Upper lobe of left lung (tissue), 6 donors: ENCODE data around the gene UQCR10. TPM values are rescaled to one million over a fixed set of nuclear protein-coding genes. Genes with fewer than 3 reads are reported as not detected.

ENCODE experiments used
- ATAC-seq, 2 donors: fragments of 200-7000 bp; cut with Tn5 transposase; one replicate each; pipeline ENCODE4 v1.9.1; 2022; ENCODE audit warnings: mild to moderate bottlenecking in 2 of 2, moderate library complexity in 2 of 2; ENCODE audit not compliant: low FRiP score in 2 of 2
- DNase-seq, 2 donors: peaks; one replicate each; pipeline ENCODE4 v3.0.0-alpha.2; 2019 to 2020
- H3K27ac ChIP-seq, 4 donors: fragments of 200-600 bp; sonication (generic); one replicate each; pipeline ENCODE4 v1.5.1; 2016 to 2019
- H3K27me3 ChIP-seq, 4 donors: fragments of 200-600 bp; sonication (generic); one replicate each; pipeline ENCODE4 v1.5.1; 2017 to 2019
- H3K36me3 ChIP-seq, 4 donors: fragments of 200-600 bp; sonication (generic); one replicate each; pipeline ENCODE4 v1.5.1; 2016 to 2019
- H3K4me1 ChIP-seq, 4 donors: fragments of 200-600 bp; sonication (generic); one replicate each; pipeline ENCODE4 v1.5.1; 2018 to 2019
- H3K4me3 ChIP-seq, 4 donors: fragments of 200-600 bp; sonication (generic); one replicate each; pipeline ENCODE4 v1.5.1; 2017 to 2019; ENCODE audit warnings: mild to moderate bottlenecking in 2 of 4, moderate library complexity in 1 of 4
- H3K9me3 ChIP-seq, 4 donors: fragments of 200-600 bp; sonication (generic); one replicate each; pipeline ENCODE4 v1.5.1; 2018 to 2019
- CTCF ChIP-seq, 6 experiments: fragments of 450-650 bp in 4 of 6; fragments of 200-600 bp in 2 of 6; sonication (generic) in 2 of 6; IDR thresholded peaks; one replicate each; pipeline ENCODE4 v1.5.1; 2016 to 2019; ENCODE audit warnings: antibody characterized with exemption in 6 of 6
- EP300 ChIP-seq, 4 donors: sonication (generic); formaldehyde crosslinking; IDR thresholded peaks; one replicate each; pipeline ENCODE4 v1.5.1; 2017; ENCODE audit warnings: antibody characterized with exemption in 4 of 4, control low read depth in 2 of 4
- POLR2A ChIP-seq, 4 donors: fragments of 450-650 bp; IDR thresholded peaks; one replicate each; pipeline ENCODE4 v1.5.1; 2016 to 2017; ENCODE audit warnings: antibody characterized with exemption in 4 of 4, mild to moderate bottlenecking in 2 of 4
- POLR2AphosphoS5 ChIP-seq, 2 donors: sonication (generic); formaldehyde crosslinking; IDR thresholded peaks; one replicate each; pipeline ENCODE4 v1.5.1; 2017; ENCODE audit warnings: antibody characterized with exemption in 2 of 2
- WGBS, 2 donors: methylation state at CpG; one replicate each; pipeline ENCODE4 v1.1.5; 2017 to 2018; 5-methylcytosine and 5-hydroxymethylcytosine counted together
- total RNA-seq, 6 donors: library from RNA; depleted of rRNA in 4 of 6; stranded (reverse); fragments of >200 nt in 4 of 6; gene quantifications; one replicate each; pipeline versions ENCODE4 v1.1.0 to v1.2.1, GENCODE V29; 2016 to 2021
- donor health status: DM: no; HTN: no; CAD: no; lungs with moderate emphysema.
- donor health status: DM: no; HTN: yes; CAD: no; lungs with severe emphysema.

Gene UQCR10
- total RNA-seq, 6 donors from 2014 or later, result 50.5 to 107 (median 78.2) TPM

GRCh38 chr22:29811377-29811776 lies 44.2 kb downstream of the UQCR10 start:
- Histone ChIP-seq H3K4me1 (peaks cover 6 to 27% (median 14%) of the 10 kb centered on the region in 4 donors), H3K36me3 (peaks cover 28 to 92% (median 66%) of the 10 kb centered on the region in 4 donors), H3K27me3 (no peaks in the 10 kb centered on the region), H3K9me3 (no peaks in the 10 kb centered on the region), H3K27ac (peak overlapping the region in 2 of 4 donors; percentile 40 to 43), H3K4me3 (no peak overlapping the region)
- ATAC-seq (peak in 1 of 2 donors; percentile 75), DNase-seq (peak in 1 of 2 donors; percentile 80)
- TF ChIP-seq POLR2A (IDR thresholded peaks at IDR 0.05), result no peak
- peak in 1 of 2 donors; percentile 43 for TF ChIP-seq POLR2AphosphoS5 (IDR thresholded peaks at IDR 0.05)
- peak in 1 of 4 donors; percentile 45 for TF ChIP-seq EP300 (IDR thresholded peaks at IDR 0.05)
- WGBS, 2 donors, result 56 to 61% methylated on average over 2 of the region's 2 CpGs

- Histone ChIP-seq H3K27me3 (no peaks in the 10 kb centered on the region), H3K9me3 (no peaks in the 10 kb centered on the region), H3K4me1 (peaks cover 10 to 35% (median 18%) of the 10 kb centered on the region in 4 donors), H3K27ac (no peak overlapping the region), H3K4me3 (no peak overlapping the region), H3K36me3 (peaks cover 21 to 89% (median 51%) of the 10 kb centered on the region in 4 donors)
- DNase-seq (no peak), ATAC-seq (no peak)
- WGBS, 2 donors, result 84 to 90% methylated on average over 8 of the region's 8 CpGs
- TF ChIP-seq CTCF (IDR thresholded peaks at IDR 0.05) (no peak), POLR2AphosphoS5 (IDR thresholded peaks at IDR 0.05) (no peak), POLR2A (IDR thresholded peaks at IDR 0.05) (no peak), EP300 (IDR thresholded peaks at IDR 0.05) (no peak)
Measured at GRCh38 chr22:29813126-29813525, 46.0 kb downstream of the UQCR10 start.

- peaks cover 18 to 89% (median 48%) of the 10 kb centered on the region in 4 donors for H3K36me3 ChIP-seq
- no peak for ATAC-seq
- 78 to 87% methylated on average over 3 of the region's 3 CpGs for WGBS, 2 donors
Measured at GRCh38 chr22:29813563-29813962, 46.4 kb downstream of the UQCR10 start.

GRCh38 chr22:29814003-29814402 lies 46.8 kb downstream of the UQCR10 start:
- peaks cover 18 to 90% (median 52%) of the 10 kb centered on the region in 4 donors for H3K36me3 ChIP-seq
- H3K27me3 ChIP-seq, result no peaks in the 10 kb centered on the region
- no peak for TF ChIP-seq POLR2A (IDR thresholded peaks at IDR 0.05)
- no peak for TF ChIP-seq CTCF (IDR thresholded peaks at IDR 0.05)
- TF ChIP-seq EP300 (IDR thresholded peaks at IDR 0.05), result no peak
- TF ChIP-seq POLR2AphosphoS5 (IDR thresholded peaks at IDR 0.05), result no peak
- DNase-seq, result no peak
- H3K4me3 ChIP-seq, result no peak overlapping the region
- 86 to 89% methylated on average over 5 of the region's 5 CpGs for WGBS, 2 donors
- no peak overlapping the region for H3K27ac ChIP-seq
- no peak for ATAC-seq
- peaks cover 10 to 35% (median 18%) of the 10 kb centered on the region in 4 donors for H3K4me1 ChIP-seq
- H3K9me3 ChIP-seq, result no peaks in the 10 kb centered on the region

More at GRCh38 chr22:29813563-29813962, 46.4 kb downstream of the UQCR10 start:
- TF ChIP-seq EP300 (IDR thresholded peaks at IDR 0.05), result no peak
- TF ChIP-seq POLR2A (IDR thresholded peaks at IDR 0.05), result no peak
- TF ChIP-seq POLR2AphosphoS5 (IDR thresholded peaks at IDR 0.05), result no peak
- TF ChIP-seq CTCF (IDR thresholded peaks at IDR 0.05), result no peak
- H3K4me1 ChIP-seq, result peaks cover 10 to 35% (median 18%) of the 10 kb centered on the region in 4 donors
- no peaks in the 10 kb centered on the region for H3K27me3 ChIP-seq
- DNase-seq, result no peak
- H3K4me3 ChIP-seq, result no peak overlapping the region
- no peaks in the 10 kb centered on the region for H3K9me3 ChIP-seq
- H3K27ac ChIP-seq, result no peak overlapping the region

- H3K27me3 ChIP-seq, result no peaks in the 10 kb centered on the region
- H3K36me3 ChIP-seq, result peaks cover 18 to 91% (median 59%) of the 10 kb centered on the region in 4 donors
- ATAC-seq (no peak), DNase-seq (no peak)
- H3K27ac ChIP-seq, result peak overlapping the region in 1 of 4 donors; percentile 20
- 86 to 90% methylated on average over 4 of the region's 4 CpGs for WGBS, 2 donors
- H3K9me3 ChIP-seq, result no peaks in the 10 kb centered on the region
- TF ChIP-seq POLR2AphosphoS5 (IDR thresholded peaks at IDR 0.05) (no peak), CTCF (IDR thresholded peaks at IDR 0.05) (no peak), POLR2A (IDR thresholded peaks at IDR 0.05) (no peak), EP300 (IDR thresholded peaks at IDR 0.05) (no peak)
- no peak overlapping the region for H3K4me3 ChIP-seq
- peaks cover 10 to 32% (median 15%) of the 10 kb centered on the region in 4 donors for H3K4me1 ChIP-seq
Measured at GRCh38 chr22:29815580-29815979, 48.4 kb downstream of the UQCR10 start.
